Hematopoietic multipotent progenitor cell treated with erythropoietin and hydrocortisone succinate and interleukin-3 and kit ligand, for 4 days (in vitro differentiated cells): Measurements from ENCODE around the gene GTPBP6.
"Not testable (repeated sequence)": the region's sequence is repeated elsewhere in the genome, so short reads cannot be mapped to it uniquely, and the experiment has no call there.

Experiments
- DNase-seq: peaks from one replicate; pipeline ENCODE4 v3.0.0-alpha.2; 2015

GTPBP6 gene

GRCh38 chrX:287670-288069 lies 30.9 kb downstream of the GTPBP6 start:
- DNase-seq: no peak

DNA sequence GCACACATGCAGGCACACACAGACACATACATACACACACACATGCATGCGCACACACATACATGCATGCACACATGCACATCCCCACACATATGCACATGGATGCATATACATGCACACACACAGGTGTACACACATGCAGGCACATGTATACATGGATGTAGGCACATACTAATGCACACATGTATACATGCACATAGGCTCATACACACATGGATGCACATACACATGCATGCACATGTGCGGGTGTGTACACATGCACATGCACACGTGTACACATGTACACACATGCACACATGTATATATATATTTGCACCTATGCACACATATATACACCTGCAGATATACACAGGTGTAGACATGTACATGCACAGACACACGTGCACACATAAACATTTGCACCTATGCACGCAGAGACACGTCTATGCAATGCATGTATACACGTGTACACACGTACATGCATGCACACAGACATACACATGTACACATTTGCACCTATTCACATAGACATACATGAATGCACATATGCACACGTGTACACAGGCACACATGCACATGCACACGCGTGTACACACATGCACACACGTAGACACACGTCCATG lies 33.4 kb downstream of the GTPBP6 start:
- no peak for DNase-seq

- peak; percentile 99 for DNase-seq
Observed at GRCh38 chrX:283115-283845, 35.3 kb downstream of the GTPBP6 start.

DNA sequence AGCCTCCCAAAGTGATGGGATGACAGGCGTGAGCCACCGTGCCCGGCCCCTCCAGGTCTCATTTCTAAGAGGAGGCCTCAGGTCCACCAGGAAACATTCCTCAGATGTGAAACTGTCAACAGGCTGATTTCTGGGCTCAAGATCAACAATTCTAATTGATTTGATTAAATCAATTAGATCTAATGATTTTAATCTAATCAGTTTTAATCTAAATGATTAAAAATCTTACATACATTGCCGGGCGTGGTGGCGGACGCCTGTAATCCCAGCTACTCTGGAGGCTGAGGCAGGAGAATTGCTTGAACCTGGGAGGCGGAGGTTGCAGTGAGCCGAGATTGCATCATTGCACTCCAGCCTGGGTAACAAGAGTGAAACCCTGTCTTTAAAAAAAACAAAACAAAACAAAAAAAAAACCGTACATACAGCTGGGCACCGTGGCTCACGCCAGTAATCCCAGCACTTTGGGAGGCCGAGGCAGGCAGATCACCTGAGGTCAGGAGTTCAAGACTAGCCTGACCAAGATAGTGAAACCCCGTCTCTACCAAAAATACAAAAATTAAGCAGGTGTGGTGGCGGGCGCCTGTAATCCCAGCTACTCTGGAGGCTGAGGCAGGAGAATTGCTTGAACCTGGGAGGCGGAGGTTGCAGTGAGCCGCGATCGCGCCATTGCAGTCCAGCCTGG lies 36.5 kb downstream of the GTPBP6 start:
- DNase-seq: not testable (repeated sequence)

DNA sequence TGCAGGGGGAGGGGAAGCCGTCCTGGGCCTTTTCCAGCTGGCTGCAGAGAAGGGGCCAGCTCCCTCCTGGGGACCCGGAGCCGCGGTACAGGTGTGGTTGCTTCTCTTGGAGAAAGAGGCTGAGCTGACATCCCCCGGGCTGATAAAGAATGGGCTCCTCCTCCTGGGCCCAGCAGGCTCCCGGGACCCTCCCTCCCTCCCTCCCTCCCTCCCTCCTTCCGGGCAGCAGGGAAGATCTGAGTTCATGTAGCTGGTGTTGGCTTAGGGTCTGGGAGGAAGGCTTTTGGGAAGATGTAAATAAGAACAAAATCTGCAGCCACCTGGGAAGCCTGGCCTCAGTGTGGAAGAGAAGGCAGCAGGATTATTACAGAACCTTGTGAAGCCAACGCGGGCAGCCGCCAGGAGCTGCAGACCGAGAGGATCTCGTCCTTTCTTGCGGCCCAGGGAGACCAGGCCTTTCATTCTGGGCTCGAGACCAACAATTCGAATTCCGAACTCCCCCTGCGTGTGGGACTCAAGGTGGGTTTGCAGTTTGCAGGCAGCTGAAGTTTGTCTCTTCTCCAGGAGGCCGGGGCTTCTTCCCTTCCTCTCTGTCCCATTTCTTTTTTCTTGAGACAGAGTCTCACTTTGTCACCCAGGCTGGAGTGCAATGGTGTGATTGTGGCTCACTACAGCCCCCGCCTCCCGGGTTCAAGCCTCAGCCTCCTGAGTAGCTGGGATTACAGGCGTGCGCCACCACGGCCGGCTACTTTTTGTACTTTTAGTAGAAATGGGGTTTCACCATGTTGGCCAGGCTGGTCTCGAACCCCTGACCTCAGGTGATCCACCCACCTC lies 37.2 kb downstream of the GTPBP6 start, which contains the start of gene PLCXD1:
Gene PLCXD1, plus strand, starts transcription at position 216 of the 834 bp plus-strand sequence. CDS start 2,807 bp downstream, outside the sequence.
- DNase-seq: peak; percentile 86

GRCh38 chrX:280722-281121 lies 37.9 kb downstream of the GTPBP6 start:
- DNase-seq: not testable (repeated sequence)

- DNase-seq: peak; percentile 60
Observed at GRCh38 chrX:279757-280604, 38.6 kb downstream of the GTPBP6 start.

DNA sequence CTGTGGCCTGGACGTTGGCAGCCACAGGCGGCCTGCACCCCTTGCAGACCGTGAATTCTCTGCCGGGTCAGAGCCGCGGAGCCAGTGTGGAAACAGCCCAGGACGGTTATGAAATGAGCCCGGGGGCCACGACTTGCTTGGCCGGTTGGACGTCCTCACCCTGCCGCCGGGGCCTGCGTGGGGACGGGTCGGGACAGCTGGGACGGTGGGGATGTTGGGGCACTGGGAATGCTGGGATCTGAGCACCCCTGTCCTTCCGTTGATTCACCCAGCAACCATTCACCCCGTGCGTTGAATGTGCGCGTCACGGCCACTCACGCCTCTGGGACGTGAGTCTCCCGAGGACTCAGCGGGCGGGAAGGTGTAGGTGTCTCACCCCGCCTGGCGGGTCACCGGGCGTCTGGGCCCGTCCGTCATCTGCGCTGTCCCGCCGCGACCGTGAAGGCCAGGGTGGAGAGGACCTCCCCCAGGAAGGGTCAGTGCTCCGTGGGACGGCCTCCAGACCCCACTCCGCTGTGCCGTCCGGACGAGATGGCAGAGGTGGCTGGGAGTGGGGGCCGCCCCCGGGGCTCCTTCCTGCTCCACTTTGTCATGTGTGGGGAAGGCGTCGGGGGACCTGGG lies 41.9 kb downstream of the GTPBP6 start:
- DNase-seq: peak; percentile 51

DNA sequence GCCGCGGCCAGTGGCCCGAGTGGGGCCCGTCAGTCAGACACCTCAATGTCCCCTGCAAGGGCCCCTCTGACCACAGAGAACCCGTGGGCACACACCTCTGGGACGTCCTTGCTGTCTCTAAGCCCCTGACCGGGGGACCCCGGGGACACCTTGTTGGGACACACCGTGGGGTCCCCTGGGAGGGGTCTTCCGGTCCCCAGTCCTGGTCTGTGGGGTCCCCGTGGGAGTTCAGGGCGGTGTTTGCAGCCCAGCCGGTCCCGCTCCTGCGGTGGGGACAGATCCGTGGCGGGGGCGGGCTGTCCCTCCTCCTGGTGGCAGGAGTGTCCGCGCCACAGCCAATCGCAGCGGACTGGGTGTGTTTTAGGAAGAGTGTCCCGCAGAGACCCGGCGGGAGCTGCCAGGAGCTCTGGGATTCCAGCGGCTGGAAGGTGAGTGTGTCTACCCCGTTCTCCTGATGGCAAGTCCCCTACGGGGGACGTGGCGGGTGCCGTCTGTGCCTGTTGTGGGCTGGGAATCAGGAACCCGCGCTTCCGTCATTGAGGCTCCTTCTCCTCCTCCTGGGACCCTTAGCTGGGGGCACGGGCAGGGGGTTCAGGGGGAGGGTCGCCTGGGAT lies 42.5 kb downstream of the GTPBP6 start:
- DNase-seq: peak; percentile 79

DNA sequence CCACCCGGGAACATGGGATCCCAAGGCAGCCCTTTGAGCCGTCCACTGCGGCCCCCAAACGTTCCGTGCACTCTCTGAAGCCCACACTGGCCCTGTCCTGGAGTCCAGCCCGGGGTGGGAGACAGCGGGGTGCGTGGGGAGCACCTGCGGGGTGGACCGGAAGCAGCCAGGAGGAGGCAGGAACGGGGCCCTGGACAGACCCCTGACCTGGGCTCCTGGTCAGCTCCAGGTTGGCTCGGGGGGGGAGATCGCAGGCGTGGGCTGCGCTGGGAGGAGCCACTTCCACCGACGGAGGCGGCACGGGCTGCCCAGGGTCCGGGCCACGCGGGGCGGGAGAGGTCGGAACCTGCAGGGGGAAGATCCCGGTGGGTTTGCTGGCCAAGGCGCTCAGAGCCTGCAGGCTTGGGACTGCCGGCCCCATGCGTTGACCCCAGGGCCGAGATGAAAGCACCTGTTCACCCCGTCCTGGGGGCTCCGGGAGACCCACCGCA lies 43.1 kb downstream of the GTPBP6 start:
- no peak for DNase-seq

- peak; percentile 89 for DNase-seq
Observed at GRCh38 chrX:274904-275475, 43.6 kb downstream of the GTPBP6 start.

- no peak for DNase-seq
Observed at GRCh38 chrX:270848-271367, 47.7 kb downstream of the GTPBP6 start.

DNA sequence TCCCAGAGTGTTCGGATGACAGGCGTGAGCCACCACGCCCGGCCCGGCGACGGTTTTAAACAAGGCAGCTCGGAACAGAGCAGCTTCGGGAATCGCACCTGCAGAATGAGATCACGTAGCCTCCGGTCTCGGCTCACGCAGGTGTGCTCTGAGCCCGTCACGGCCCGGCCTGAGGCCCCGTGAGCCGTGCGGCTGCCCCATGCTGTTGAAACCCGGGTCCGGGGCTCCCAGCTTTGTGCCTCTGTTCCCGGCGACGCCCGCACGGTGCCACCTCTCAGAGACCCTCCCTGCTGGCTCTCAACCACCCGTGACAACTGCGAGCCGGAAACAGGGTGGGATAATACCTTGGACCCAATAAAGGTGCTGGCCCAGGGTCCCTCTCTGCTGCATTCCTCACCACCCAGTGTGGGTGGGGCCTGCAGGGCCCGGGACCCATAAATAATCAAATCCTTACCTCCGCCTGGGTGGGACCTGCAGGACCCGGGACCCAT lies 50.8 kb downstream of the GTPBP6 start:
- no peak for DNase-seq

GRCh38 chrX:265502-265901 lies 53.1 kb downstream of the GTPBP6 start:
- no peak for DNase-seq

GRCh38 chrX:264634-265455 lies 53.8 kb downstream of the GTPBP6 start:
- DNase-seq: peak; percentile 55

DNA sequence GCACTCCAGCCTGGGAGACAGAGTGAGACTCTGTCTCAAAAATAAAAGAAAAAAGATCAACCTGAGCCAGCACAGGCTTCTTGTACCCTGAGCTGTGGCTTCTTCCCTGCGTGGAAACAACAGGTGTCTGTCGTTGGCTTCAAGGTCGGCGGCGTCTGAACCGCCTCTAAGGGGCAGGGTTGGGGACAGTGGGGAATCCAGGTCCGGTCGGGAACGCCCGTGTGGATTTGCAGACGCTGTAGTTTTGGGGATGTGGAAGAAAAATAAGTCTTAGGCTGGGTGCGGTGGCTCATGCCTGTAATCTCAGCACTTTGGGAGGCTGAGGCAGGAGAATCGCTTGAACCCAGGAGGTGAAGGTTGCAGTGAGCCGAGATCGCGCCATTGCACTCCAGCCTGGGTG lies 54.6 kb downstream of the GTPBP6 start:
- DNase-seq: not testable (repeated sequence)

DNA sequence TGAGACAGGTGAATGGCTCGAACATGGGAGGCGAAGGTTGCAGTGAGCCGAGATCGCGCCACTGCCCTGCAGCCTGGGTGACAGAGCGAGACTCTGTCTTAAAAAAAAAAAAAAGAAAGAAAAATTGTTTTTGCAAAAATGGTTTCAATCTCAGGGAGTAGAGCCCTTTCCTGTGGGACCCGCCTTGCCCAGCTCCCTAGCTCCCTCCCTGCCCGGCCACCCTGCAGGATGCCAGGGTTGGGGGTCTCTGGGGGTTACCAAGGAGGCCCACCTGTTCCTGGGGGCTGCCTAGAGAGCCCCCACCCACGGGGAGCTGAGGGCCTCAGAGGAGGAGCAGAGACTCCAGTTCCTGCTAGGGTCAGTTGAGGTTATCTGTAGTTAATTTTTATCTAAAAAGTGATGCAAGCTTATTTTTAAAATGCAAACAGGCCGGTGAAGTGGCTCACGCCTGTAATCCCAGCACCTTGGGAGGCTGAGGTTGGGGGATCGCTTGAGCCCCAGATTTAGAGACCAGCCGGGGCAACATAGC lies 56.2 kb downstream of the GTPBP6 start:
- no peak for DNase-seq

GRCh38 chrX:261919-262352 lies 56.7 kb downstream of the GTPBP6 start:
- no peak for DNase-seq
